GM21381 (cell line): ENCODE results near the gene RAP1GAP.

Experiments used
- ATAC-seq: cut with Tn5 transposase; IDR thresholded peaks from one replicate; pipeline ENCODE4 v1.9.1; 2021; ENCODE audit warnings: mild to moderate bottlenecking, moderate library complexity; ENCODE audit not compliant: unreplicated experiment

The RAP1GAP gene

GRCh38 chr1:21553116-21553926 is 115.8 kb downstream of the RAP1GAP start:
- ATAC-seq = no peak

GRCh38 chr1:21552715-21553114 is 116.4 kb downstream of the RAP1GAP start:
- ATAC-seq = no peak

GRCh38 chr1:21550866-21551475 is 118.2 kb downstream of the RAP1GAP start:
- no peak for ATAC-seq

GRCh38 chr1:21550097-21550496 is 119.1 kb downstream of the RAP1GAP start:
- ATAC-seq = no peak

GRCh38 chr1:21547876-21548275 is 121.3 kb downstream of the RAP1GAP start:
- ATAC-seq = no peak
